ENCODE results near the gene RAP1GDS1. TPM values are rescaled to one million over a fixed set of nuclear protein-coding genes. Genes with fewer than 3 reads are reported as not detected.

Gene RAP1GDS1
- total RNA-seq, 3 donors from 2014 or later = 31.1 to 55.8 (median 33.8) TPM

GRCh38 chr4:98334461-98334860 is 73.3 kb downstream of the RAP1GDS1 start:
- Histone ChIP-seq H3K36me3 (no peaks in the 10 kb centered on the region), H3K27me3 (no peaks in the 10 kb centered on the region), H3K4me3 (no peak overlapping the region), H3K4me1 (no peaks in the 10 kb centered on the region), H3K9me3 (peaks cover 22 to 38% of the 10 kb centered on the region in 2 donors), H3K27ac (no peak overlapping the region)
- DNase-seq (ENCODE audit: low spot score in 2 of 2) = no peak
- intact Hi-C loops (cut with DNase I; ENCODE audit: low total_unique reads) = no loop called here
- TF ChIP-seq POLR2AphosphoS5 (IDR thresholded peaks at IDR 0.05) (no peak), POLR2A (IDR thresholded peaks at IDR 0.05) (no peak), CTCF (IDR thresholded peaks at IDR 0.05) (no peak)

- intact Hi-C loops (cut with DNase I; ENCODE audit: low total_unique reads) = loop anchor here (2.0 kb wide), 1 partner anchor 66 kb away; no protein-coding TSS in a partner anchor
- no peak overlapping the region for H3K27ac ChIP-seq
- peaks cover 7 to 12% of the 10 kb centered on the region in 2 donors for H3K9me3 ChIP-seq
- H3K4me1 ChIP-seq = no peaks in the 10 kb centered on the region
- H3K27me3 ChIP-seq = no peaks in the 10 kb centered on the region
- no peak for DNase-seq (ENCODE audit: low spot score in 2 of 2)
- no peak overlapping the region for H3K4me3 ChIP-seq
- H3K36me3 ChIP-seq = no peaks in the 10 kb centered on the region
- no peak for TF ChIP-seq CTCF (IDR thresholded peaks at IDR 0.05)
- no peak for TF ChIP-seq POLR2AphosphoS5 (IDR thresholded peaks at IDR 0.05)
- TF ChIP-seq POLR2A (IDR thresholded peaks at IDR 0.05) = no peak
Observed at GRCh38 chr4:98338761-98339438, 77.7 kb downstream of the RAP1GDS1 start.

GRCh38 chr4:98341309-98341708 is 80.1 kb downstream of the RAP1GDS1 start:
- H3K27ac ChIP-seq = no peak overlapping the region
- H3K9me3 ChIP-seq = no peaks in the 10 kb centered on the region
- intact Hi-C loops (cut with DNase I; ENCODE audit: low total_unique reads) = no loop called here
- no peak overlapping the region for H3K4me3 ChIP-seq
- H3K27me3 ChIP-seq = no peaks in the 10 kb centered on the region
- no peak for DNase-seq (ENCODE audit: low spot score in 2 of 2)
- no peaks in the 10 kb centered on the region for H3K4me1 ChIP-seq
- no peaks in the 10 kb centered on the region for H3K36me3 ChIP-seq
- no peak for TF ChIP-seq POLR2A (IDR thresholded peaks at IDR 0.05)

GRCh38 chr4:98343626-98344025 is 82.4 kb downstream of the RAP1GDS1 start:
- TF ChIP-seq CTCF (IDR thresholded peaks at IDR 0.05) = no peak
- TF ChIP-seq POLR2AphosphoS5 (IDR thresholded peaks at IDR 0.05) = no peak

GRCh38 chr4:98345838-98346237 is 84.7 kb downstream of the RAP1GDS1 start:
- Histone ChIP-seq H3K4me3 (no peak overlapping the region), H3K9me3 (peaks cover 0 to 4% of the 10 kb centered on the region in 2 donors)
- intact Hi-C loops (cut with DNase I; ENCODE audit: low total_unique reads) = no loop called here

More at GRCh38 chr4:98343626-98344025, 82.4 kb downstream of the RAP1GDS1 start:
- H3K27me3 ChIP-seq = no peaks in the 10 kb centered on the region
- H3K36me3 ChIP-seq = no peaks in the 10 kb centered on the region
- H3K4me3 ChIP-seq = no peak overlapping the region
- intact Hi-C loops (cut with DNase I; ENCODE audit: low total_unique reads) = no loop called here
- no peaks in the 10 kb centered on the region for H3K4me1 ChIP-seq
- H3K27ac ChIP-seq = no peak overlapping the region
- no peak for DNase-seq (ENCODE audit: low spot score in 2 of 2)
- peaks cover 0 to 2% of the 10 kb centered on the region in 2 donors for H3K9me3 ChIP-seq

More at GRCh38 chr4:98345838-98346237, 84.7 kb downstream of the RAP1GDS1 start:
- no peak for DNase-seq (ENCODE audit: low spot score in 2 of 2)
- Histone ChIP-seq H3K27ac (no peak overlapping the region), H3K27me3 (no peaks in the 10 kb centered on the region), H3K4me1 (no peaks in the 10 kb centered on the region), H3K36me3 (no peaks in the 10 kb centered on the region)
- TF ChIP-seq POLR2A (IDR thresholded peaks at IDR 0.05) (no peak), POLR2AphosphoS5 (IDR thresholded peaks at IDR 0.05) (no peak), CTCF (IDR thresholded peaks at IDR 0.05) (no peak)

All from breast epithelium (tissue), 4 donors.